SK-N-SH treated with all-trans-retinoic acid at 6 μM for 48 hours (cell line): Measurements from ENCODE around the gene GCSAM.

Source experiments
- ARNTL ChIP-seq: fragments of 450-650 bp; formaldehyde crosslinking; IDR thresholded peaks from 2 replicates; pipeline ENCODE4 v1.5.0; 2020; ENCODE audit warnings: low read depth, mild to moderate bottlenecking, moderate library complexity, borderline replicate concordance
- BACH2 ChIP-seq: fragments of 250-450 bp; sonication (Bioruptor Pico); IDR thresholded peaks from 2 replicates; pipeline ENCODE4 v1.9.0; 2021; ENCODE audit warnings: mild to moderate bottlenecking, borderline replicate concordance
- CREB5 ChIP-seq: fragments of 250-450 bp; sonication (Bioruptor Pico); IDR thresholded peaks from 2 replicates; pipeline ENCODE4 v1.5.1; 2020; ENCODE audit warnings: low read depth, mild to moderate bottlenecking, moderate library complexity
- CSDC2 ChIP-seq: fragments of 250-450 bp; sonication (Bioruptor Pico); IDR thresholded peaks from 2 replicates; pipeline ENCODE4 v1.5.0; 2020; ENCODE audit warnings: mild to moderate bottlenecking, moderate library complexity
- ISL1 ChIP-seq: fragments of 250-450 bp; sonication (Bioruptor Pico); IDR thresholded peaks from 2 replicates; pipeline ENCODE4 v2.1.2; 2022; ENCODE audit warnings: mild to moderate bottlenecking, moderate library complexity
- PATZ1 ChIP-seq: fragments of 250-450 bp; sonication (Bioruptor Pico); IDR thresholded peaks from 2 replicates; pipeline ENCODE4 v1.8.0; 2020; ENCODE audit warnings: mild to moderate bottlenecking, moderate library complexity, borderline replicate concordance
- PPARA ChIP-seq: fragments of 250-450 bp; sonication (Bioruptor Pico); IDR thresholded peaks from 2 replicates; pipeline ENCODE4 v1.5.0; 2020; ENCODE audit warnings: mild to moderate bottlenecking, borderline replicate concordance
- RARB ChIP-seq: fragments of 250-450 bp; sonication (Bioruptor Pico); IDR thresholded peaks from 2 replicates; pipeline ENCODE4 v1.8.0; 2021; ENCODE audit warnings: mild to moderate bottlenecking, moderate library complexity
- TCF4 ChIP-seq: fragments of 250-450 bp; sonication (Bioruptor Pico); IDR thresholded peaks from 2 replicates; pipeline ENCODE4 v1.8.0; 2021; ENCODE audit warnings: mild to moderate bottlenecking, moderate library complexity, borderline replicate concordance
- ZFP30 ChIP-seq: fragments of 450-650 bp; formaldehyde crosslinking; IDR thresholded peaks from 2 replicates; pipeline ENCODE4 v1.5.0; 2022; ENCODE audit warnings: mild to moderate bottlenecking, moderate library complexity
- ZNF565 ChIP-seq: fragments of 450-650 bp; formaldehyde crosslinking; conservative IDR thresholded peaks from 2 replicates; pipeline ENCODE4 v1.5.0; 2020; ENCODE audit warnings: low read depth, mild to moderate bottlenecking, moderate library complexity
- ZNF70 ChIP-seq: fragments of 450-650 bp; formaldehyde crosslinking; IDR thresholded peaks from 2 replicates; pipeline ENCODE4 v1.5.0; 2020; ENCODE audit warnings: mild to moderate bottlenecking, moderate library complexity
- ZNF8 ChIP-seq: fragments of 450-650 bp; formaldehyde crosslinking; IDR thresholded peaks from 2 replicates; pipeline ENCODE4 v1.5.0; 2020; ENCODE audit warnings: mild to moderate bottlenecking, moderate library complexity
- TF ChIP-seq, protein P1 (sequence below): fragments of 250-450 bp; sonication (Bioruptor Pico); IDR thresholded peaks from 2 replicates; pipeline ENCODE4 v1.5.1; 2021; ENCODE audit warnings: mild to moderate bottlenecking, moderate library complexity

DNA sequence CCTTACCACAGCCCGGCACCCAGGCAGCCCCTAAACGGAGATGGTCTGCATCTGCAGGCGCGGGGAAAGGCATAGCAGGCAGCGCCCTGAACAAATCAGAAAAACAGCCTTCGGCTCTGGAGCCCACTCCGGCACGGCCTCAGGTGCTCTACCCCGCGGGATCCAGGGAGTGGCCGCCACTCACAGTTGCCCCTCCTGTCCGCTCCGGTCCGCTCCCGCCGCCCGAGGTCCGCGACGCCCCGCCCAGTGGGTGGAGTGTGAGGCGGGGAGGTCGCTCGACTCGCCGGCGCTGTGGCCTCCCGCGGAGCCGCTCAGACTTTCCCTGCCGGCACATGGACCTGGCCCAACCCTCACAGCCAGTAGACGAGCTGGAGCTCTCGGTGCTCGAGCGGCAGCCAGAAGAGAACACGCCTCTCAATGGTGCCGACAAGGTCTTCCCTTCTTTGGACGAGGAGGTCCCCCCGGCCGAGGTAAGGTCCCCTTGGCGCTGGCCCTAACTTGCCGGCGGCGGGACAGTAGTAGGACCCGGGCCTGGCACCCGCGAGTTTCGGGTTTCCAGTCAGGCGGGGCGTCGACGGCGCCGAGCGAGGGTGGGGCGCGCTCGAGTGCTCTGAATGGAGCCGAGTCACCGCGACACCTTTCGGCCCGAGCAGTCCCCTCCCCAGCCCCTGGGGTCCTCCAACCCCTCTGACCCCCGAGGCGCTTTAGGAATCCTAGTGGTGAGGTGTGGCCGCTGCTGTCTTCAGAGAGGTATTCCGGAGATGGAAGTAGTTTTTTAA, 46.8 kb downstream of the GCSAM start, which contains the start of gene C3orf52:
- TF ChIP-seq ZFP30 (CRISPR knock-in tag) (no peak), RARB (CRISPR knock-in tag) (no peak), PATZ1 (CRISPR knock-in tag) (no peak), PPARA (CRISPR knock-in tag) (no peak), CSDC2 (CRISPR knock-in tag) (no peak), ZNF565 (CRISPR knock-in tag) (no peak), ARNTL (CRISPR knock-in tag) (no peak), ISL1 (CRISPR knock-in tag) (no peak), TCF4 (no peak), CREB5 (CRISPR knock-in tag) (no peak), ZNF8 (CRISPR knock-in tag) (no peak), BACH2 (CRISPR knock-in tag) (no peak), ZNF70 (no peak)
- TF ChIP-seq, protein P1, sequence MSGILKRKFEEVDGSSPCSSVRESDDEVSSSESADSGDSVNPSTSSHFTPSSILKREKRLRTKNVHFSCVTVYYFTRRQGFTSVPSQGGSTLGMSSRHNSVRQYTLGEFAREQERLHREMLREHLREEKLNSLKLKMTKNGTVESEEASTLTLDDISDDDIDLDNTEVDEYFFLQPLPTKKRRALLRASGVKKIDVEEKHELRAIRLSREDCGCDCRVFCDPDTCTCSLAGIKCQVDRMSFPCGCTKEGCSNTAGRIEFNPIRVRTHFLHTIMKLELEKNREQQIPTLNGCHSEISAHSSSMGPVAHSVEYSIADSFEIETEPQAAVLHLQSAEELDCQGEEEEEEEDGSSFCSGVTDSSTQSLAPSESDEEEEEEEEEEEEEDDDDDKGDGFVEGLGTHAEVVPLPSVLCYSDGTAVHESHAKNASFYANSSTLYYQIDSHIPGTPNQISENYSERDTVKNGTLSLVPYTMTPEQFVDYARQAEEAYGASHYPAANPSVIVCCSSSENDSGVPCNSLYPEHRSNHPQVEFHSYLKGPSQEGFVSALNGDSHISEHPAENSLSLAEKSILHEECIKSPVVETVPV (CRISPR knock-in tag): no peak
